Panc1 (cell line): Measurements from ENCODE around the gene RIOK3. TPM values are rescaled to one million over a fixed set of nuclear protein-coding genes. Genes with fewer than 3 reads are reported as not detected.

ENCODE experiments used
- ATAC-seq: fragments of 200-7000 bp; cut with Tn5 transposase; 2 replicates; pipeline ENCODE4 v1.9.1; 2020; ENCODE audit warnings: mild to moderate bottlenecking, moderate library complexity
- BruUV-seq: library from RNA; stranded (reverse); fragments of 400-500 nt; replicated peaks from 2 replicates; lab custom pipeline; 2021; lab: Mats Ljungman, UMichigan
- CTCF ChIA-PET: fragments of 300-600 bp; sonication (Branson Sonifier 250); formaldehyde crosslinking; loops from one replicate; lab custom pipeline; 2022; ENCODE audit warnings: antibody characterized with exemption; lab: Charles Lee
- POLR2A ChIA-PET: fragments of 300-600 bp; sonication (Branson Sonifier 250); formaldehyde crosslinking; loops from one replicate; lab custom pipeline; 2022; ENCODE audit warnings: antibody characterized with exemption; lab: Charles Lee
- DNase-seq: peaks from one replicate; pipeline ENCODE4 v3.0.0-alpha.2; 2010; ENCODE audit warnings: low read depth, low spot score
- H3K27ac ChIP-seq: 2 replicates; pipeline ENCODE4 v1.5.1; 2011; ENCODE audit warnings: mild to moderate bottlenecking, low read length, inconsistent platforms
- H3K27me3 ChIP-seq: fragments of 200-500 bp; sonication (Bioruptor generic); 2 replicates; pipeline ENCODE4 v1.6.0; 2014; ENCODE audit warnings: low read length, inconsistent platforms; ENCODE audit not compliant: control insufficient read depth, insufficient read depth
- H3K36me3 ChIP-seq: fragments of 200-500 bp; sonication (Bioruptor generic); 2 replicates; pipeline ENCODE4 v1.5.1; 2014; ENCODE audit warnings: inconsistent platforms, mild to moderate bottlenecking, low read length, moderate library complexity; ENCODE audit not compliant: control insufficient read depth, insufficient read depth
- H3K4me1 ChIP-seq: 2 replicates; pipeline ENCODE4 v1.5.1; 2011; ENCODE audit warnings: inconsistent platforms, mild to moderate bottlenecking, low read length, moderate library complexity; ENCODE audit not compliant: control insufficient read depth, insufficient read depth
- H3K4me3 ChIP-seq, 2 experiments: 2 replicates each; pipeline ENCODE4 v1.5.1; 2011 to 2012; ENCODE audit warnings: low read depth in 2 of 2, low read length in 2 of 2, mild to moderate bottlenecking in 2 of 2, inconsistent platforms in 1 of 2, moderate library complexity in 1 of 2
- H3K9me3 ChIP-seq: fragments of 200-500 bp; sonication (Bioruptor generic); 2 replicates; pipeline ENCODE4 v1.5.1; 2014; ENCODE audit warnings: low read depth, mild to moderate bottlenecking, inconsistent platforms, low read length, moderate library complexity; ENCODE audit not compliant: control insufficient read depth, insufficient read depth
- CTCF ChIP-seq: fragments of 450-650 bp; IDR thresholded peaks from 2 replicates; pipeline ENCODE4 v1.5.1; 2017; ENCODE audit warnings: mild to moderate bottlenecking
- POLR2AphosphoS5 ChIP-seq: IDR thresholded peaks from 2 replicates; pipeline ENCODE4 v1.6.1; 2012; ENCODE audit warnings: mild to moderate bottlenecking, low read depth, low read length, moderate library complexity
- REST ChIP-seq, 2 experiments: IDR thresholded peaks; 2 replicates each; pipeline ENCODE4 v1.6.1; 2011 to 2012; ENCODE audit warnings: low read depth in 2 of 2, control low read depth in 1 of 2, low read length in 1 of 2, mild to moderate bottlenecking in 1 of 2, moderate library complexity in 1 of 2; ENCODE audit not compliant: insufficient read depth in 1 of 2
- SIN3A ChIP-seq: IDR thresholded peaks from 2 replicates; pipeline ENCODE4 v1.6.1; 2012; ENCODE audit warnings: low read depth, mild to moderate bottlenecking, low read length, moderate library complexity, borderline replicate concordance; ENCODE audit not compliant: insufficient read depth
- TCF7L2 ChIP-seq: IDR thresholded peaks from 2 replicates; pipeline ENCODE4 v1.6.1; 2011; ENCODE audit warnings: mild to moderate bottlenecking, low read depth, low read length, inconsistent platforms
- in situ Hi-C: cut with HindIII; loops from 2 replicates; pipeline ENCODE4 v1.10.0; 2016; ENCODE audit warnings: low sequenced_read_pairs, low pct_unique_long_range_greater_than_20kb
- intact Hi-C: fragments of 100-400 bp; cut with micrococcal nuclease; formaldehyde crosslinking; loops from one replicate; pipeline ENCODE4 v1.10.0; 2022; ENCODE audit not compliant: unreplicated experiment
- total RNA-seq: library from RNA; stranded (reverse); gene quantifications from one replicate; pipeline ENCODE4 v1.2.1, GENCODE V29; 2021; ENCODE audit not compliant: unreplicated experiment

Gene RIOK3
- total RNA-seq, 1 experiment from 2014 or later, result 74.7 TPM

DNA sequence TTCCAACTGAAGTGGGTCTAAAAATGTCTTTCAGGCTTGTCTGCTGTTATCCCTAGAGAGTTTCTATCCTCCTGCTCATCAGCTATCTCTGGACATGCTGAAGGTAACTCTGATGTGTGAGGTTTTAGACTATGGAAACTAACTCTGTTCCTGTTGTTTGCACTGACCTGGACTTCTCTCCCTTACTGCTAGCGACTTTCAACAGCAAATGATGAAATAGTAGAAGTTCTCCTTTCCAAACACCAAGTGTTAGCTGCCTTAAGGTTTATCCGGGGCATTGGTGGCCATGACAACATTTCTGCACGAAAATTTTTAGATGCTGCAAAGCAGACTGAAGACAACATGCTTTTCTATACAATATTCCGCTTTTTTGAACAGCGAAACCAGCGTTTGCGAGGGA is 77.1 kb downstream of the RIOK3 start:
- intact Hi-C loops, result no loop called here
- H3K27ac ChIP-seq, result no peak overlapping the region
- peaks cover 40% of the 10 kb centered on the region for H3K36me3 ChIP-seq
- H3K9me3 ChIP-seq, result no peaks in the 10 kb centered on the region
- CTCF ChIA-PET, result no interaction called here
- POLR2A ChIA-PET, result no interaction called here
- H3K4me3 ChIP-seq, result no peak overlapping the region
- DNase-seq (no peak), ATAC-seq (no peak)
- BruUV-seq, result no TSS peak
- peaks cover 5% of the 10 kb centered on the region; the same call in 1 of the 2 replicates for H3K4me1 ChIP-seq
- no peaks in the 10 kb centered on the region for H3K27me3 ChIP-seq
- TF ChIP-seq REST (IDR thresholded peaks at IDR 0.05; ENCODE audit: insufficient read depth in 1 of 2, low read depth in 2 of 2, low read length in 1 of 2), result no peak
- TF ChIP-seq SIN3A, result no peak
- no peak for TF ChIP-seq CTCF
- TF ChIP-seq POLR2AphosphoS5, result no peak
- TF ChIP-seq TCF7L2, result no peak
- in situ Hi-C loops, result no loop called here

- DNase-seq, result no peak
- peaks cover 41% of the 10 kb centered on the region for H3K36me3 ChIP-seq
- ChIA-PET POLR2A (no interaction called here), CTCF (interaction anchor here (1.0 kb wide), 1 partner anchor 33 kb away, joined by 3 read pairs; no protein-coding TSS in a partner anchor)
- intact Hi-C loops, result no loop called here
- in situ Hi-C loops, result no loop called here
- peaks cover 5% of the 10 kb centered on the region; the same call in 1 of the 2 replicates for H3K4me1 ChIP-seq
- no peak overlapping the region for H3K4me3 ChIP-seq
- H3K9me3 ChIP-seq, result no peaks in the 10 kb centered on the region
- no peak for ATAC-seq
- no TSS peak for BruUV-seq
- TF ChIP-seq REST (IDR thresholded peaks at IDR 0.05; ENCODE audit: insufficient read depth in 1 of 2, low read depth in 2 of 2, low read length in 1 of 2), result no peak
- TF ChIP-seq TCF7L2, result no peak
- no peak for TF ChIP-seq CTCF
- no peak for TF ChIP-seq SIN3A
- TF ChIP-seq POLR2AphosphoS5, result no peak
- no peaks in the 10 kb centered on the region for H3K27me3 ChIP-seq
- H3K27ac ChIP-seq, result no peak overlapping the region
Measured at GRCh38 chr18:23531912-23532311, 78.8 kb downstream of the RIOK3 start.

Other genes starting within 250 kb of the RIOK3 start
- 57.4 TPM for gene RMC1, start 50.2 kb downstream of the RIOK3 start, total RNA-seq
- gene NPC1, start 133.2 kb downstream of the RIOK3 start, total RNA-seq, result 92.7 TPM
- gene ANKRD29, start 209.6 kb downstream of the RIOK3 start, total RNA-seq, result 0.67 TPM
- 8.1 TPM for gene LAMA3, start 236.2 kb downstream of the RIOK3 start, total RNA-seq